Central memory CD8-positive, alpha-beta T cell (primary cell): Measurements from ENCODE around the gene HNRNPC.
A peak's percentile ranks its signal among the peaks of the same experiment; 100 is the strongest.
"Not testable (repeated sequence)": the region's sequence is repeated elsewhere in the genome, so short reads cannot be mapped to it uniquely, and the experiment has no call there.

Experiments
- ATAC-seq: fragments of 150-1000 bp; cut with Tn5 transposase; replicated peaks from 2 replicates; pipeline ENCODE4 v1.10.0; 2022; ENCODE audit warnings: mild to moderate bottlenecking, moderate FRiP score, moderate number of reproducible peaks; ENCODE audit not compliant: poor library complexity, severe bottlenecking; ENCODE audit errors: extremely low read depth
- DNase-seq, 2 donors: peaks; one replicate each; pipeline ENCODE4 v3.0.0; 2021; ENCODE audit warnings: low spot score in 2 of 2
- H3K27ac Mint-ChIP-seq: one replicate; pipeline ENCODE4 v1.8.0; 2022; ENCODE audit warnings: low read depth, mild to moderate bottlenecking, moderate library complexity, mixed read lengths
- H3K27me3 Mint-ChIP-seq: one replicate; pipeline ENCODE4 v1.8.0; 2022; ENCODE audit warnings: mixed read lengths
- H3K36me3 Mint-ChIP-seq: one replicate; pipeline ENCODE4 v1.8.0; 2022; ENCODE audit warnings: mild to moderate bottlenecking, moderate library complexity, mixed read lengths; ENCODE audit not compliant: insufficient read depth
- H3K4me1 Mint-ChIP-seq: one replicate; pipeline ENCODE4 v1.8.0; 2022; ENCODE audit warnings: mixed read lengths
- H3K4me3 Mint-ChIP-seq: one replicate; pipeline ENCODE4 v1.8.0; 2022; ENCODE audit warnings: mild to moderate bottlenecking, moderate library complexity, mixed read lengths
- H3K9me3 Mint-ChIP-seq: one replicate; pipeline ENCODE4 v1.8.0; 2022; ENCODE audit warnings: mixed read lengths

The HNRNPC gene

DNA sequence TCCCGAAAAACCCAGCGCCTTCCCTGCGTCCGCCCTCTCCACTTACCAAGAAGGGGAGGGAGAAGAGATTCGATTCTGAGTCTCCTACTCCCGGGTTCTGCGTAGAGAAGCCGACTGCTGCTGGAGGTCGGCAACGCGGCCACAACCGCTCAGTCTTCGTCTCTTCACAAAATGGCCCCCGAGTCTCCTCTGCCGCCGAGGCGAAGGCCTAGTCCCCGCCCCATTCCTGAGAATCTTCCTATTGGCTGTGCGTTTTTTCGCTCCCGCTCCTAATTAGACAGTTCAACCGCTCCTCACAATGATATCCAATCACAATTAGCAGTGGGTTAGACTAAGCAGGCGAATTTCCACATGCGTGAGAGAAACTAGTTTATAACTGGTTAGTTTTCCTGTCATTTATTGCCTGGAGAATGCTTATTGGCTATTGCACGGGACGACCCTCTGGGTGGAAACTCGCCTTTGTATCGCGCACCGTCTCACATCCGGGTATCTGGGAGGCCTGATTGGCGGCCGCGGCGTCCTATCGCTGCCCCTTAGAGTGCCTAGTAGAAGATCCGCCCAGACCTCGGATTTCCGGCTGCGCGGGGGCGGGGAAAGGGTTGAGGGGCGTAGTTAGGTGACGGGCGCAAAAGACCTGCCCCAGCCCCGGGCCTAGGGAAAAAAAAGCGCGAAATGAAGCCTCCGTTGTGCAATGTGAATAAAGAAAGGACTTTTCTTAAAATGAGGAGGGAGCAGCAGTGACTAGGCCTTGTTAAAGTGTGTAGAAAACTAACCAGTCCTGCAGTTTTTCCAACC, at the start of gene HNRNPC:
Gene HNRNPC, minus strand, starts transcription at position 191 of the 795 bp plus-strand sequence. CDS start 35,249 bp downstream, outside the sequence.
- H3K9me3 Mint-ChIP-seq: no peaks in the 10 kb centered on the region
- peak within 1 kb of the TSS; percentile 100 for H3K27ac Mint-ChIP-seq
- peaks cover 52% of the 10 kb centered on the region for H3K36me3 Mint-ChIP-seq
- DNase-seq: peak; percentile 100
- peak; percentile 92 for ATAC-seq
- no peaks in the 10 kb centered on the region for H3K27me3 Mint-ChIP-seq
- peaks cover 42% of the 10 kb centered on the region for H3K4me1 Mint-ChIP-seq
- peak within 1 kb of the TSS; percentile 99 for H3K4me3 Mint-ChIP-seq

DNA sequence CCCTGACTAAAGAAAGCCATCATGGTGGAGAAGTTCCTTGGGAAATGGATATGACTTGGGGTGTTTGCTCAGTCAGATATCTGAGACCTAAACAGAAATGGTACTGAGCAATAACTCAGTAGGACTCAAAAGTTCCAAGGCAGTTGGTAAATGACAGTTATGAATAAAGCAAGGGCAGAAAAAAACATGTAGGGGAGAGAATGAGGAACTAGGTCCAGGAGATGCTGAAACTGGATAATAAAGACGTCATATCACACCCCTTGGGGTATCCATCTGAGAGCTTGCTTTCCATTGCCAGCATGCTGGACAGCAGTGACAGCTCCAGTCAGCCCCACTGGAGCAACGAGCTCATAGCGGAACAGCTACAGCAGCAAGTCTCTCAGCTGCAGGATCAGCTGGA, 48.2 kb upstream of the HNRNPC start:
- peaks cover 6% of the 10 kb centered on the region for H3K4me1 Mint-ChIP-seq
- no peaks in the 10 kb centered on the region for H3K9me3 Mint-ChIP-seq
- DNase-seq (no peak), ATAC-seq (no peak)
- no peak overlapping the region for H3K4me3 Mint-ChIP-seq
- H3K27me3 Mint-ChIP-seq: peaks cover 13% of the 10 kb centered on the region
- H3K36me3 Mint-ChIP-seq: peaks cover 2% of the 10 kb centered on the region
- no peak overlapping the region for H3K27ac Mint-ChIP-seq

DNA sequence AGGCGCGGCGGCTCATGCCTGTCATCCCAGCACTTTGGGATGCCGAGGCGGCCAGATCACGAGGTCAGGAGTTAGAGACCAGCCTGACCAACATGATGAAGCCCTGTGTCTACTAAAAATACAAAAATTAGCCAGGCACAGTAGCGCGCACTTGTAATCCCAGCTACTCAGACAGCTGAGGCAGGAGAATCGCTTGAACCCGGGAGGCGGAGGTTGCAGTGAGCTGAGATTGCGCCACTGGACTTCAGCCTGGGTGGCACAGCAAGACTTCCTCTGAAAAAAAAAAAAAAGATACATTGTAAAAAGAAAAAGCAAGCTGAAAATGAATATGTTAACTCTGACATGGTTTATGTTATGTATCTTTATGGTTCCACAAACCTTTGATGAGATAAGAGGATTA, 44.3 kb upstream of the HNRNPC start:
- H3K9me3 Mint-ChIP-seq: no peaks in the 10 kb centered on the region
- no peak for DNase-seq
- no peak for ATAC-seq
- peaks cover 10% of the 10 kb centered on the region for H3K4me1 Mint-ChIP-seq
- H3K27ac Mint-ChIP-seq: no peak overlapping the region
- no peak overlapping the region for H3K4me3 Mint-ChIP-seq
- H3K36me3 Mint-ChIP-seq: no peaks in the 10 kb centered on the region
- H3K27me3 Mint-ChIP-seq: peaks cover 9% of the 10 kb centered on the region

DNA sequence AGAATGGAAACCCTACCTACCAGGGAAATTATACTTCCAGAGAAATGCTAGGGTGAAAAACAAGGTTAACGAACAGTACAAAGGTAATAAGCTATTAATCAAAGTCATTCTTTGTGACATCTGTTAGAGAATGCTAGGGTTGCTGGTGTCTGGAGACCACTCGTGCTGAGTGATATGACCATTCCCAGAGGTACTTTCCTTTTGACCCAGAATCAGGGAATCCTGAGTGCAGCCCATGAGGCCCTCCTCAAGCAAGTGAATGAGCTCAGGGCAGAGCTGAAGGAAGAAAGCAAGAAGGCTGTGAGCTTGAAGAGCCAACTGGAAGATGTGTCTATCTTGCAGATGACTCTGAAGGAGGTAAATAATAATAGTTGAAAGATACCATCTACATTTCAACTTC, 42.4 kb upstream of the HNRNPC start:
- Mint-ChIP-seq H3K27ac (no peak overlapping the region), H3K9me3 (no peaks in the 10 kb centered on the region), H3K27me3 (no peaks in the 10 kb centered on the region), H3K4me1 (peaks cover 15% of the 10 kb centered on the region), H3K36me3 (no peaks in the 10 kb centered on the region), H3K4me3 (no peak overlapping the region)
- no peak for ATAC-seq
- no peak for DNase-seq

DNA sequence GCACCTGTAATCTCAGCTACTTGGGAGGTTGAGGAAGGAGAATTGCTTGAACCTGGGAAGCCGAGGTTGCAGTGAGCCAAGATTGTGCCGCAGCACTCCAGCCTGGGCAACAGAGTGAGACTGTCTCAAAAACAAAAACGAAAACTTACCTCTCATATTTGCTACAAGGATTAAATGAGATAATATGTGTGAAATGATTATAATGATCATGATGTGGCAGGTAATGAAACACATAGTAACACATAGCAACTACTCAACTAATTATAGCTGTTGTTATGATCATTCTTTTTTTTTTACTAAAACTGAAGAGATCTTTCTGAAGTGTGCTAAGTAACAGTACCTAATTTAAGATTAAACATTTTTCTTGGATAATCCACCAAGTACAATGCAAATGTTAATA, 40.7 kb upstream of the HNRNPC start:
- peaks cover 15% of the 10 kb centered on the region for H3K4me1 Mint-ChIP-seq
- DNase-seq: no peak
- no peaks in the 10 kb centered on the region for H3K27me3 Mint-ChIP-seq
- H3K9me3 Mint-ChIP-seq: no peaks in the 10 kb centered on the region
- H3K4me3 Mint-ChIP-seq: no peak overlapping the region
- no peak overlapping the region for H3K27ac Mint-ChIP-seq
- H3K36me3 Mint-ChIP-seq: no peaks in the 10 kb centered on the region
- no peak for ATAC-seq

DNA sequence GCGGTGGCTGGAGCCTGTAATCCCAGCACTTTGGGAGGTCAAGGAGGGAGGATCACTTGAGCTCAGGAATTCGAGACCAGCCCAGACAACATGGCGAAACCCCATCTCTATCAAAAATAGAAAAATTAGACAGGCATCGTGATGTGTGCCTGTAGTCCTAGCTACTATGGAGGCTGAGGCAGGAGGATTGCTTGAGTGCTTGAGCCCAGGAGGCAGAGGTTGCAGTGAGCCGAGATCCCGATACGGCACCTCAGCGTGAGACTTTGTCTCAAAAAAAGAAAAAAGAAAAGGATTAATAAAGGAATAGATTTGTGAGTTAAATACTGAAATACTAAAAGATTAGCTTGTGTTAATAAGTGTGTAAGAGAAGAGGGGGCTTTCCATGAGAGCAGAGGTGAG, 40.0 kb upstream of the HNRNPC start:
- peak overlapping the region; percentile 18 for H3K27ac Mint-ChIP-seq

DNA sequence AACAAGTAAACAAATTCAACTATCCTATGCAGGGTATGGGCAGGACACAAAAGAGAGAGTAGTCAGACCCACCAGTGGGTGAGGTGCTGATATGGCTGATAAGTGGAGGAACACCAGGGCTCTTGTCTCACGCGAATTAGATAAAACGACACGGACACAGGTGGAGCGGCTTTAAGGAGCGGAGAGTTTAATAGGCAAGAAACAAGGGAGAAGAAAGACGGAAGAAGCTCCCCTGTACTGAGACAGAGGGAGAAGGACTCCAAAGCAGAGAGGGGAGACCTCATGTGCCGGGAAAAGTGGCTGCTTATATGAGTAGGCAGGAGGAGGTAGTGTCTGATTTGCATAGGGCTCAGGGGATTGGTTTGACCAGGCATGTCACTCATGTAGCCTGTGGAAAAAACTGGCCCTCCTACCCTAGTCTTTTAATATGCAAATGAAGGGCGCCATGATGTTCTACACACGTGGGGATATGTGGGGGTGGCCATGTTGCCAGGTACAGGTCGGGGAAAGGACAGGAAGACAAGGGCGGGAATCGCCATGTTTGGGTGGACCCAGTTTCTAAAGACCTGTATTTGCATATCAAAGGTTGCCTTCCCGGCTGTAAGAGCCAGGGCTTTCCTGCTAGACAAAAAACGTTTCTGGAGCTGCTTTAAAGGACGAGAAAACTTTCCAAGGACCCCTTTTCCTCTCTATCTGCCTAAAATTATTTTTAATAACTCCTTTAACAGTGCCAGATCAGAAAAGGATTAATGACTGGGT, 39.4 kb upstream of the HNRNPC start:
- peak overlapping the region; percentile 68 for H3K4me3 Mint-ChIP-seq
- H3K9me3 Mint-ChIP-seq: no peaks in the 10 kb centered on the region
- peaks cover 15% of the 10 kb centered on the region for H3K4me1 Mint-ChIP-seq
- peak overlapping the region; percentile 18 for H3K27ac Mint-ChIP-seq
- H3K27me3 Mint-ChIP-seq: no peaks in the 10 kb centered on the region
- ATAC-seq (peak; percentile 88), DNase-seq (peak; percentile 41 to 54)
- no peaks in the 10 kb centered on the region for H3K36me3 Mint-ChIP-seq

More for the DNA sequence above, 40.0 kb upstream of the HNRNPC start:
- ATAC-seq (no peak), DNase-seq (no peak)
- peaks cover 15% of the 10 kb centered on the region for H3K4me1 Mint-ChIP-seq
- no peaks in the 10 kb centered on the region for H3K36me3 Mint-ChIP-seq
- peak overlapping the region; percentile 68 for H3K4me3 Mint-ChIP-seq
- H3K27me3 Mint-ChIP-seq: no peaks in the 10 kb centered on the region
- no peaks in the 10 kb centered on the region for H3K9me3 Mint-ChIP-seq

DNA sequence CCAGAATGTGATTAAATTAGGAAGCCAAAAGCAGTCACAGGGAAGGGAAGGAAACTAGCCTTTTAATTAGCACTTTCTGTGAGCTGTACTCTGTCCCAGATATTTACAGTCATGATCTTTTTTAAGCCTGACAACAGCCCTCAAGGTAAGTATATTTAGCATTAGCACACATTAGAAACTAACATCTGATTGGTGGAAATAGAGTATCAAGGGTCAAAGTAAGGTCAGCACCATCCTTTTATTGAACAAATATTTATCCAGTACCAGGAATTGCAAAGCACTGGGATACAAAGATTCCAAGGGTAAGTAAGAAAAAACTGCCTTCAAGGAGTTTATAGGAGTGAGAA, 38.9 kb upstream of the HNRNPC start:
- no peaks in the 10 kb centered on the region for H3K27me3 Mint-ChIP-seq
- ATAC-seq (no peak), DNase-seq (no peak)
- no peaks in the 10 kb centered on the region for H3K36me3 Mint-ChIP-seq
- peak overlapping the region; percentile 18 for H3K27ac Mint-ChIP-seq
- peak overlapping the region; percentile 68 for H3K4me3 Mint-ChIP-seq
- H3K9me3 Mint-ChIP-seq: no peaks in the 10 kb centered on the region
- peaks cover 15% of the 10 kb centered on the region for H3K4me1 Mint-ChIP-seq

DNA sequence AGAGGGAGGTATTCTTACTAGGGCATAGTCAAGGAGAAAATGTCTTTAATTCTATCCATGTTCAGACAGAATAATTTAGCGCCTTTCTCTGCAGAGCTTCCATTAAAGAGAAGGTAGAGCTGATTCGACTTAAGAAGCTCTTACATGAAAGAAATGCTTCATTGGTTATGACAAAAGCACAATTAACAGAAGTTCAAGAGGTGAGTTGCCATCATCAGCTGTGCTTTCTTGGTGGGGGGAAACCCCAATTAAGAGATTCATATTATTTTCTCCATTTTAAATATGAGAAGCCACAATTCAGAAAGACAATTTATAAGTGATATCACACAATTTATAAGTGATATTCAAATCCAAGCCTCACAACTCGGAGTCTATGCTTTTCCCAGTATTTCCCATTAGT, 38.4 kb upstream of the HNRNPC start:
- no peak overlapping the region for H3K4me3 Mint-ChIP-seq
- H3K27ac Mint-ChIP-seq: no peak overlapping the region
- DNase-seq: no peak
- H3K27me3 Mint-ChIP-seq: no peaks in the 10 kb centered on the region
- no peaks in the 10 kb centered on the region for H3K36me3 Mint-ChIP-seq
- H3K9me3 Mint-ChIP-seq: no peaks in the 10 kb centered on the region
- peaks cover 15% of the 10 kb centered on the region for H3K4me1 Mint-ChIP-seq
- no peak for ATAC-seq

DNA sequence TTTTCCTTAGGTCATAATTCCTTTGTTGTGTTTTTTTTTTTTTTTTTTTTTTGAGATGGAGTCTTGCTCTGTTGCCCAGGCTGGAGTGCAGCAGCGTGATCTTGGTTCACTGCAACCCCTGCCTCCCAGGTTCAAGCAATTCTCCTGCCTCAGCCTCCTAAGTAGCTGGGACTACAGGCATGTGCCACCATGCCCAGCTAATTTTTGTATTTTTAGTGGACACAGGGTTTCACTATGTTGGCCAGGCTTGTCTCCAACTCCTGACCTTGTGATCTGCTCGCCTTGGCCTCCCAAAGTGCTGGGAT, 33.5 kb upstream of the HNRNPC start:
- ATAC-seq, H3K27me3 Mint-ChIP-seq, H3K9me3 Mint-ChIP-seq, H3K27ac Mint-ChIP-seq, DNase-seq, H3K4me1 Mint-ChIP-seq, H3K36me3 Mint-ChIP-seq, H3K4me3 Mint-ChIP-seq: not testable (repeated sequence)

DNA sequence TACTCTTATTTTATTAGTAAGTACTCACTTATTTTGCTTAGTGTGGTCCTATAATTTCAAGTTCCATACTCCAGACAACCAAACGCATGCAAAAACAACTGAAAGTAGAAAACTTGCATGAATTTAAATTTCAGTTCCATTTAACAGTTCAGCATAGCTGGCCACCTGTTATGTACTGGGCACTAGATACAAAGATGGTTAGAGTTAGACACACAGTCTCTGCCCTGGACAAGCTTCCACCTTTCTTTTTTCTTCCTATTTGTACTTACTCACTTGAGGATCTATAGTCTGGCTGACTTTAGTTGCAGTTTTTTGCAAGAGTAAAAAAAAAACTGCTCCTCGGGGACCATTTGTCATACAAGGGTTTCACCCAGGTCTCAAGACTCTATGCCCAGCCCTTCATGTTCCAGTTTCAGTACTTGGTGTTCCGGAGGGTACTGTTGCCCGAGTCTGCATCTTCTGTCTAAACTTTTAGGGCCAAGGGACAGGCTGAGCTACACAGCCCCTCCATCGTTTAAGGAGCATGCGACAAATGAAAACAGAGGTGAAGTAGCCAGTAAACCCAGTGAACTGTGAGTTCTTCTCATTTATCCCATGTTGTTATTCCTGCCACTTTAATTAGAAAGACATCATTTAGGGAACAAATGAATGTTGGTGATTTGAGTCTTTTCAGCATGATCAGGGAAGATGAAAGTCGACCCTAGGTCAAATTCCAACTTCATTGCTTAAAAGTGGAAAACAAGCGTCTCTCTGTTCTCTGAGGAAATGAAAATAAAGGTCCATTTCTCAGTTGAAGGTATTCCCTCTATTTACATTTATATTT, 33.0 kb upstream of the HNRNPC start:
- peaks cover 1% of the 10 kb centered on the region for H3K36me3 Mint-ChIP-seq
- no peaks in the 10 kb centered on the region for H3K9me3 Mint-ChIP-seq
- H3K4me1 Mint-ChIP-seq: no peaks in the 10 kb centered on the region
- H3K27ac Mint-ChIP-seq: no peak overlapping the region
- no peak overlapping the region for H3K4me3 Mint-ChIP-seq
- ATAC-seq (no peak), DNase-seq (no peak)
- peaks cover 13% of the 10 kb centered on the region for H3K27me3 Mint-ChIP-seq

DNA sequence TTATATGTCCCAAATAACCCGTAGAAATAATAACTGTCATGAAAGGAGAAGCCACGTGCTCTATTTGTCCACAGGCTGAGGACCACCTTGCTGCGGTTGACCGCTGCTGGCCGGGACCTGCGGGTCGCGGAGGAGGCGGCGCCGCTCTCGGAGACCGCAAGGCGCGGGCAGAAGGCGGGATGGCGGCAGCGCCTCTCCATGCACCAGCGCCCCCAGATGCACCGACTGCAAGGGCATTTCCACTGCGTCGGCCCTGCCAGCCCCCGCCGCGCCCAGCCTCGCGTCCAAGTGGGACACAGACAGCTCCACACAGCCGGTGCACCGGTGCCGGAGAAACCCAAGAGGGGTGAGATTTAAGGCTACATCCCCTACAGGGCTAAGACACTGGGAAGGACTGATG, 31.6 kb upstream of the HNRNPC start:
- no peaks in the 10 kb centered on the region for H3K4me1 Mint-ChIP-seq
- DNase-seq: no peak
- no peaks in the 10 kb centered on the region for H3K9me3 Mint-ChIP-seq
- peak overlapping the region; percentile 38 for H3K4me3 Mint-ChIP-seq
- peaks cover 1% of the 10 kb centered on the region for H3K36me3 Mint-ChIP-seq
- no peak for ATAC-seq
- peaks cover 13% of the 10 kb centered on the region for H3K27me3 Mint-ChIP-seq
- H3K27ac Mint-ChIP-seq: no peak overlapping the region
